AG04450 (cell line): ENCODE measurements around the gene WDR7. TPM values are rescaled to one million over a fixed set of nuclear protein-coding genes. Genes with fewer than 3 reads are reported as not detected.

Experiments used
- CTCF ChIA-PET: fragments of 300-600, 350-600 bp; formaldehyde crosslinking; extraction: SDS; loops from one replicate; lab custom pipeline; 2022; ENCODE audit warnings: antibody characterized with exemption, inconsistent platforms; lab: Charles Lee
- POLR2A ChIA-PET: fragments of 350-600 bp; formaldehyde crosslinking; extraction: SDS; loops from one replicate; lab custom pipeline; 2021; ENCODE audit warnings: antibody characterized with exemption, inconsistent platforms; lab: Yijun Ruan, JAX
- DNase-seq: peaks from one replicate; pipeline ENCODE4 v3.0.0-alpha.2; 2011; ENCODE audit warnings: low read depth, low spot score
- H3K27ac ChIP-seq: one replicate; pipeline ENCODE4 v1.5.1; 2012; ENCODE audit warnings: low read depth, low read length, control low read depth
- H3K27me3 ChIP-seq: one replicate; pipeline ENCODE4 v1.6.0; 2012; ENCODE audit warnings: low read length; ENCODE audit not compliant: control insufficient read depth, insufficient read depth
- H3K4me3 ChIP-seq: 2 replicates; pipeline ENCODE4 v1.5.1; 2011; ENCODE audit warnings: mild to moderate bottlenecking, low read depth, low read length, control low read depth
- H3K9me3 ChIP-seq: 2 replicates; pipeline ENCODE4 v1.5.1; 2012; ENCODE audit warnings: low read length; ENCODE audit not compliant: control insufficient read depth, insufficient read depth
- polyA plus RNA-seq: library from polyadenylated mRNA; depleted of rRNA; stranded (reverse); fragments of >200 nt; gene quantifications from 2 replicates; pipeline ENCODE4 v1.2.3, GENCODE V29; 2011
- TF ChIP-seq, protein P1 (sequence below): IDR thresholded peaks from 2 replicates; pipeline ENCODE4 v1.5.1; 2011; ENCODE audit warnings: low read depth, low read length, control low read depth, inconsistent platforms

Gene WDR7
- polyA plus RNA-seq, 1 experiment: 8.1 TPM

- ChIA-PET CTCF (no interaction called here), POLR2A (no interaction called here)
- H3K27ac ChIP-seq: no peak overlapping the region
- H3K9me3 ChIP-seq: no peaks in the 10 kb centered on the region
- H3K4me3 ChIP-seq: no peak overlapping the region
- TF ChIP-seq, protein P1, sequence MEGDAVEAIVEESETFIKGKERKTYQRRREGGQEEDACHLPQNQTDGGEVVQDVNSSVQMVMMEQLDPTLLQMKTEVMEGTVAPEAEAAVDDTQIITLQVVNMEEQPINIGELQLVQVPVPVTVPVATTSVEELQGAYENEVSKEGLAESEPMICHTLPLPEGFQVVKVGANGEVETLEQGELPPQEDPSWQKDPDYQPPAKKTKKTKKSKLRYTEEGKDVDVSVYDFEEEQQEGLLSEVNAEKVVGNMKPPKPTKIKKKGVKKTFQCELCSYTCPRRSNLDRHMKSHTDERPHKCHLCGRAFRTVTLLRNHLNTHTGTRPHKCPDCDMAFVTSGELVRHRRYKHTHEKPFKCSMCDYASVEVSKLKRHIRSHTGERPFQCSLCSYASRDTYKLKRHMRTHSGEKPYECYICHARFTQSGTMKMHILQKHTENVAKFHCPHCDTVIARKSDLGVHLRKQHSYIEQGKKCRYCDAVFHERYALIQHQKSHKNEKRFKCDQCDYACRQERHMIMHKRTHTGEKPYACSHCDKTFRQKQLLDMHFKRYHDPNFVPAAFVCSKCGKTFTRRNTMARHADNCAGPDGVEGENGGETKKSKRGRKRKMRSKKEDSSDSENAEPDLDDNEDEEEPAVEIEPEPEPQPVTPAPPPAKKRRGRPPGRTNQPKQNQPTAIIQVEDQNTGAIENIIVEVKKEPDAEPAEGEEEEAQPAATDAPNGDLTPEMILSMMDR: no peak
- no peaks in the 10 kb centered on the region for H3K27me3 ChIP-seq
- no peak for DNase-seq
Measured at GRCh38 chr18:56804395-56804794, 153.2 kb downstream of the WDR7 start.

GRCh38 chr18:56807901-56808300, 156.7 kb downstream of the WDR7 start:
- TF ChIP-seq, protein P1: no peak
- CTCF ChIA-PET: no interaction called here
- no peak overlapping the region for H3K4me3 ChIP-seq
- no peaks in the 10 kb centered on the region for H3K27me3 ChIP-seq
- H3K9me3 ChIP-seq: no peaks in the 10 kb centered on the region
- no peak overlapping the region for H3K27ac ChIP-seq
- DNase-seq: no peak
- POLR2A ChIA-PET: no interaction called here

GRCh38 chr18:56812674-56813073, 161.5 kb downstream of the WDR7 start:
- TF ChIP-seq, protein P1: no peak
- ChIA-PET POLR2A (no interaction called here), CTCF (no interaction called here)
- DNase-seq: no peak
- H3K27me3 ChIP-seq: no peaks in the 10 kb centered on the region
- no peak overlapping the region for H3K4me3 ChIP-seq
- no peaks in the 10 kb centered on the region for H3K9me3 ChIP-seq
- H3K27ac ChIP-seq: no peak overlapping the region

GRCh38 chr18:56815926-56816325, 164.8 kb downstream of the WDR7 start:
- Histone ChIP-seq H3K9me3 (no peaks in the 10 kb centered on the region), H3K27ac (no peak overlapping the region), H3K27me3 (no peaks in the 10 kb centered on the region), H3K4me3 (no peak overlapping the region)
- TF ChIP-seq, protein P1: no peak
- DNase-seq: no peak
- ChIA-PET POLR2A (no interaction called here), CTCF (no interaction called here)

DNA sequence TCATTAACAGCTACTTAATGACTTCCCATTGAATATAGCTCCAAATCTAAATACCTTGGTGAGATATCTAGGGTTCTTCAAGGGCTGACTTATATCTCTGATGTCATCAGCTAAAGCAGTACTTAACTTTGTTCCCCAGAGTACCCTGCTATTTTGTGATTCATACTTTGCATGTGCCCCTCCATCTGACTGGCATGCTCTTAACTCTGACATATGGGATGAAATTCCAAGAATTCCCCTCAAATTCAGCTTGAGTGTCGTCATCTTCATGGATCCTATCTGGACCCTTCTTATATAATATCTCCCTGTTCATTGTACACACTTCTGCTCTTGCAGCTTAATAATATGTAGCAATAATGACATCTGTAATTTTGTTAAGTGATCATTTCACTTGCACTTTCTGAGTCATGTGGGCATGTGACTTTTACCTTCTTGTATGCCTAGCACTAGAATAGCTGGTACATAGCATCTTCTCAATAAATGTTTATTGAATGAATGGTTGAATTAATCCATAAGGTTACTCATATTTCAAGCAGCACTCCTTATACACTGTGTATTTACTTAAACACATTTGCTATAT, 172.9 kb downstream of the WDR7 start:
- Histone ChIP-seq H3K9me3 (no peaks in the 10 kb centered on the region), H3K27ac (no peak overlapping the region), H3K27me3 (no peaks in the 10 kb centered on the region), H3K4me3 (no peak overlapping the region)
- no peak for DNase-seq
- TF ChIP-seq, protein P1: no peak
- ChIA-PET CTCF (interaction anchor here (0.5 kb wide), 1 partner anchor 742 kb away, joined by 4 read pairs; no protein-coding TSS in a partner anchor), POLR2A (no interaction called here)
